Ovary (tissue), 9 donors: Measurements from ENCODE around the gene COL23A1. TPM values are rescaled to one million over a fixed set of nuclear protein-coding genes. Genes with fewer than 3 reads are reported as not detected.

Source experiments
- DNase-seq, 5 donors: peaks; one replicate each; pipeline ENCODE4 v3.0.0-alpha.2; 2019 to 2020
- H3K27ac ChIP-seq, 2 donors: fragments of 200-600 bp; one replicate each; pipeline versions ENCODE4 v1.5.1 to v1.8.0; 2019 to 2022
- H3K27me3 ChIP-seq: fragments of 200-600 bp; one replicate; pipeline ENCODE4 v1.8.0; 2022
- H3K36me3 ChIP-seq: fragments of 200-600 bp; sonication (generic); one replicate; pipeline ENCODE4 v1.5.1; 2019
- H3K4me1 ChIP-seq: one replicate; pipeline ENCODE4 v1.8.1; 2013; ENCODE audit warnings: mild to moderate bottlenecking, moderate library complexity; ENCODE audit not compliant: insufficient read depth
- H3K4me3 ChIP-seq: fragments of 200-600 bp; sonication (generic); one replicate; pipeline ENCODE4 v1.5.1; 2017
- H3K9me3 ChIP-seq, 2 donors: fragments of 200-600 bp in 1 of 2; sonication (generic) in 1 of 2; one replicate each; pipeline versions ENCODE4 v1.5.1 to v1.8.1; 2013 to 2019; ENCODE audit warnings: mild to moderate bottlenecking in 1 of 2, moderate library complexity in 1 of 2
- CTCF ChIP-seq, 3 donors: fragments of 450-650 bp in 2 of 3; fragments of 200-600 bp in 1 of 3; IDR thresholded peaks; one replicate each; pipeline versions ENCODE4 v1.5.1 to v1.8.0; 2016 to 2022; ENCODE audit warnings: antibody characterized with exemption in 3 of 3, mild to moderate bottlenecking in 1 of 3
- EP300 ChIP-seq: sonication (generic); formaldehyde crosslinking; IDR thresholded peaks from one replicate; pipeline ENCODE4 v1.6.1; 2017; ENCODE audit warnings: antibody characterized with exemption
- POLR2A ChIP-seq: fragments of 450-650 bp; IDR thresholded peaks from one replicate; pipeline ENCODE4 v1.6.1; 2017; ENCODE audit warnings: antibody characterized with exemption, mild to moderate bottlenecking, moderate library complexity
- WGBS, 3 donors: extraction: QIAGEN DNeasy Blood & Tissue Kit in 1 of 3; methylation state at CpG; one replicate each; pipeline versions ENCODE4 v1.1.5 to v1.1.7; 2013 to 2017; 5-methylcytosine and 5-hydroxymethylcytosine counted together
- intact Hi-C, 4 donors: fragments of 100-400 bp; cut with DNase I; formaldehyde crosslinking; loops; one replicate each; pipeline versions ENCODE4 v1.11.0 to v1.15.1; 2022 to 2023
- polyA plus RNA-seq, 2 donors: library from polyadenylated mRNA; stranded (reverse); fragments of 200-250 nt in 1 of 2; fragments of 350-450 nt in 1 of 2; fragmentation: Illumina TruSeq in 1 of 2; extraction: RNeasy Lipid Tissue Mini Kit (QIAGEN cat#74804) in 1 of 2; gene quantifications; one replicate each; pipeline ENCODE4 v1.2.3, GENCODE V29; 2013 to 2014
- total RNA-seq, 7 donors: library from RNA; depleted of rRNA in 2 of 7; stranded (reverse); fragments of >200 nt in 2 of 7; fragmentation: NEBNext Ultra II Directional in 3 of 7; extraction: Animal tissue kit (Norgen Biotek cat#: 25700) in 3 of 7; gene quantifications; one replicate each; pipeline versions ENCODE4 v1.1.0 to v1.2.4, GENCODE V29; 2016 to 2023
- donor health status: DM: no; HTN: no; CAD: no; lungs with moderate emphysema.
- donor health status: DM: no; HTN: no; CAD: no.
- donor health status: Bipolar disorder and iron deficiency.
- donor health status: DM: yes; HTN: yes; CAD: no.
- donor health status: DM: no; HTN: no; CAD: no.
- donor health status: DM: yes; HTN: yes; CAD: no.

COL23A1 gene
- total and polyA plus RNA-seq, 9 donors = 0.13 to 0.92 (median 0.39) TPM; not detected in 1

DNA sequence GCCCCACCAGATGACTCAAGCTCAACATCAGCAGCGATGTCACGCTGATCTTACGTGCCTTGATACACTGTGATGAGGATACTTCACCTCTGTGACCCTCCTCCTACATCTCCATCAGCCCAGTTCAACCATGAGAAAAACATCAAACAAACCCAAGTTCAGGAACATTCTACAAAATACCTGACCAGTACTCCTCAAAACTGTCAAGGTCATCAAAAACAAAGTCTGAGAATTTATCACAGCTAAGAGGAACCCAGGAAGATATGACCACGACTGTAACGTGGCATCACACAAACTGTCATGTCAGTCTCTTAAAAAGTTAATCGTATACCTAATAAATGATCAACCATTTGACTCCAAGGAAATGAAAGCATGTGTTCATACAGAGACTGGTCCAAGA is 90.8 kb downstream of the COL23A1 start:
- Histone ChIP-seq H3K9me3 (no peaks in the 10 kb centered on the region), H3K27ac (no peak overlapping the region), H3K27me3 (no peaks in the 10 kb centered on the region), H3K36me3 (no peaks in the 10 kb centered on the region), H3K4me3 (no peak overlapping the region), H3K4me1 (no peaks in the 10 kb centered on the region)
- WGBS, 3 donors = 35 to 39% (median 35%) methylated on average over 6 of the region's 6 CpGs
- no peak for TF ChIP-seq POLR2A
- TF ChIP-seq CTCF (IDR thresholded peaks at IDR 0.05) = no peak
- TF ChIP-seq EP300 = no peak
- no peak for DNase-seq
- intact Hi-C loops = loop anchor here in 1 of 4 donors (5.0 kb wide), 1 partner anchor 743 kb away; no protein-coding TSS in a partner anchor

- no peak overlapping the region for H3K4me3 ChIP-seq
- WGBS, 3 donors = 88 to 91% (median 90%) methylated on average over 1 of the region's 1 CpG
- H3K9me3 ChIP-seq = no peaks in the 10 kb centered on the region
- no peak for DNase-seq
- H3K27ac ChIP-seq = no peak overlapping the region
- no peaks in the 10 kb centered on the region for H3K36me3 ChIP-seq
- H3K4me1 ChIP-seq = no peaks in the 10 kb centered on the region
- no peaks in the 10 kb centered on the region for H3K27me3 ChIP-seq
- no peak for TF ChIP-seq CTCF (IDR thresholded peaks at IDR 0.05)
- no peak for TF ChIP-seq EP300
- no peak for TF ChIP-seq POLR2A
- intact Hi-C loops = loop anchor here in 1 of 4 donors (5.0 kb wide), 1 partner anchor 746 kb away; no protein-coding TSS in a partner anchor
Measured at GRCh38 chr5:178496642-178497041, 93.6 kb downstream of the COL23A1 start.

DNA sequence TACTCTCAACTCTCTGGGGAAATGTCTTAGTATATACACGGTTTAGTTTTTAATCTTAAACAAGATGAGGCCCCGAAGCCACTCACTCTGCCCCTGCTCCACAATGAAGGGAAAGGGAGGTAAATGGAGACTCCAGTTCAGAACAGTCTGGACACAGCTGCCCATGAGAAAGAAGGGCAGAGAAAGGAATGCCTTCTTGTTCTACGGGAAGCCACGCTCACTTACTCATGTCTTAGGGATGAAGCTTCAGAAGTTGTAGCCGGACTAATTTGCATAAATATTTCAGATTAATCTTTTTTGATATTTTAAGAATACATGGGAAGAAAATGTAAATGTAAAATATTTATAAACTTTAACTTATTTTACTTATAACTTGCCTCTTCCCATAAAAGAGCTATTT is 94.0 kb downstream of the COL23A1 start:
- H3K36me3 ChIP-seq = no peaks in the 10 kb centered on the region
- intact Hi-C loops = loop anchor here in 1 of 4 donors (5.0 kb wide), 1 partner anchor 746 kb away; no protein-coding TSS in a partner anchor
- no peaks in the 10 kb centered on the region for H3K9me3 ChIP-seq
- no peak for DNase-seq
- TF ChIP-seq POLR2A = no peak
- TF ChIP-seq CTCF (IDR thresholded peaks at IDR 0.05) = no peak
- TF ChIP-seq EP300 = no peak
- 91 to 94% (median 92%) methylated on average over 5 of the region's 5 CpGs for WGBS, 3 donors
- H3K27ac ChIP-seq = no peak overlapping the region
- no peak overlapping the region for H3K4me3 ChIP-seq
- no peaks in the 10 kb centered on the region for H3K4me1 ChIP-seq
- H3K27me3 ChIP-seq = no peaks in the 10 kb centered on the region

GRCh38 chr5:178495706-178496105 is 94.5 kb downstream of the COL23A1 start:
- Histone ChIP-seq H3K9me3 (no peaks in the 10 kb centered on the region), H3K27me3 (no peaks in the 10 kb centered on the region), H3K4me3 (no peak overlapping the region), H3K27ac (no peak overlapping the region), H3K4me1 (no peaks in the 10 kb centered on the region), H3K36me3 (no peaks in the 10 kb centered on the region)
- DNase-seq = no peak
- WGBS, 3 donors = 91 to 96% (median 93%) methylated on average over 4 of the region's 4 CpGs
- intact Hi-C loops = loop anchor here in 1 of 4 donors (5.0 kb wide), 1 partner anchor 747 kb away; no protein-coding TSS in a partner anchor
- TF ChIP-seq EP300 (no peak), CTCF (IDR thresholded peaks at IDR 0.05) (no peak), POLR2A (no peak)
